H1 (cell line): ENCODE data around the gene TSPOAP1. TPM values are rescaled to one million over a fixed set of nuclear protein-coding genes. Genes with fewer than 3 reads are reported as not detected.

ENCODE experiments used
- CTCF ChIA-PET: fragments of 300-600 bp; sonication (Branson Sonifier 250); formaldehyde crosslinking; loops from one replicate; lab custom pipeline; 2021; ENCODE audit not compliant: partially characterized antibody; lab: Charles Lee
- POLR2A ChIA-PET: fragments of 300-600 bp; sonication (Branson Sonifier 250); formaldehyde crosslinking; loops from one replicate; lab custom pipeline; 2021; ENCODE audit warnings: inconsistent platforms; ENCODE audit not compliant: partially characterized antibody; lab: Charles Lee
- DNase-seq, 2 experiments: peaks; one replicate each; pipeline versions ENCODE4 v3.0.0 to v3.0.0-alpha.2; 2010 to 2022; ENCODE audit warnings: low spot score in 2 of 2, low read depth in 1 of 2, mixed read lengths in 1 of 2
- FAIRE-seq: peaks from 2 replicates; lab custom pipeline; 2011; peaks lifted over from hg19 to GRCh38; lab: Jason Lieb, UNC
- H2AFZ ChIP-seq: 2 replicates; pipeline ENCODE4 v1.8.1; 2012; ENCODE audit warnings: low read length, inconsistent platforms
- H2AK5ac ChIP-seq: 2 replicates; pipeline ENCODE4 v1.6.1; 2013; ENCODE audit warnings: low read depth, low read length
- H2BK120ac ChIP-seq: replicated peaks from 2 replicates; pipeline ENCODE3; 2013; ENCODE audit warnings: low read depth, low read length, inconsistent platforms
- H2BK12ac ChIP-seq: 2 replicates; pipeline ENCODE4 v1.6.1; 2013; ENCODE audit warnings: low read depth, low read length
- H2BK15ac ChIP-seq: 2 replicates; pipeline ENCODE4 v1.6.1; 2013; ENCODE audit warnings: low read length
- H2BK20ac ChIP-seq: 2 replicates; pipeline ENCODE4 v1.6.1; 2013; ENCODE audit warnings: low read length
- H2BK5ac ChIP-seq: 2 replicates; pipeline ENCODE4 v1.6.1; 2013; ENCODE audit warnings: low read depth, low read length
- H3K14ac ChIP-seq: 2 replicates; pipeline ENCODE4 v1.6.1; 2013; ENCODE audit warnings: inconsistent platforms; ENCODE audit not compliant: insufficient read length
- H3K18ac ChIP-seq: 2 replicates; pipeline ENCODE4 v1.6.1; 2013; ENCODE audit warnings: low read length; ENCODE audit errors: extremely low read depth
- H3K23ac ChIP-seq: 2 replicates; pipeline ENCODE4 v1.6.1; 2013; ENCODE audit warnings: inconsistent platforms; ENCODE audit not compliant: insufficient read length
- H3K23me2 ChIP-seq: 2 replicates; pipeline ENCODE4 v1.6.1; 2013; ENCODE audit warnings: low read depth, low read length
- H3K27ac ChIP-seq: 2 replicates; pipeline ENCODE4 v1.6.1; 2011; ENCODE audit warnings: low read depth, low read length, inconsistent platforms
- H3K27me3 ChIP-seq, 4 experiments: replicated peaks in 1 of 4; 1 replicate in 1 of 4; 2 replicates in 3 of 4; pipeline versions ENCODE4 v1.6.1 to v1.8.1; 2011 to 2013; ENCODE audit warnings: low read length in 3 of 4, mild to moderate bottlenecking in 3 of 4, inconsistent platforms in 2 of 4, mixed read lengths in 2 of 4, moderate library complexity in 1 of 4; ENCODE audit not compliant: control insufficient read depth in 3 of 4, insufficient read depth in 3 of 4; ENCODE audit errors: extremely low read depth in 1 of 4
- H3K36me3 ChIP-seq, 4 experiments: 2 replicates each; pipeline versions ENCODE4 v1.6.1 to v1.8.1; 2011 to 2013; ENCODE audit warnings: mild to moderate bottlenecking in 4 of 4, low read length in 3 of 4, moderate library complexity in 2 of 4, control low read depth in 1 of 4, inconsistent platforms in 1 of 4; ENCODE audit not compliant: insufficient read depth in 4 of 4, control insufficient read depth in 2 of 4
- H3K4ac ChIP-seq: replicated peaks from 2 replicates; pipeline ENCODE3; 2013; ENCODE audit warnings: low read length, low read depth, mixed read lengths, inconsistent platforms; ENCODE audit not compliant: insufficient read length
- H3K4me1 ChIP-seq, 4 experiments: replicated peaks in 1 of 4; 1 replicate in 1 of 4; 2 replicates in 3 of 4; pipeline versions ENCODE4 v1.6.1 to v1.8.1; 2011 to 2013; ENCODE audit warnings: low read length in 3 of 4, inconsistent platforms in 2 of 4, mixed read lengths in 1 of 4; ENCODE audit not compliant: insufficient read depth in 4 of 4, control insufficient read depth in 3 of 4
- H3K4me2 ChIP-seq, 2 experiments: 2 replicates each; pipeline versions ENCODE4 v1.6.1 to v1.8.1; 2011 to 2013; ENCODE audit warnings: low read depth in 2 of 2, low read length in 2 of 2, control low read depth in 1 of 2, inconsistent platforms in 1 of 2, mild to moderate bottlenecking in 1 of 2; ENCODE audit not compliant: insufficient read depth in 1 of 2
- H3K4me3 ChIP-seq, 4 experiments: fragments of 200-600, 300-600 bp in 1 of 4; sonication (generic), shearing (Covaris generic), sonication (Bioruptor Twin) in 1 of 4; 2 replicates each; pipeline versions ENCODE4 v1.5.1 to v1.8.1; 2011 to 2016; ENCODE audit warnings: low read length in 4 of 4, low read depth in 3 of 4, control low read depth in 2 of 4, inconsistent platforms in 2 of 4, mild to moderate bottlenecking in 2 of 4, mixed read lengths in 1 of 4, moderate library complexity in 1 of 4; ENCODE audit not compliant: insufficient read depth in 2 of 4; ENCODE audit errors: extremely low read depth in 1 of 4
- H3K56ac ChIP-seq: replicated peaks from 2 replicates; pipeline ENCODE3; 2013; ENCODE audit warnings: low read depth, mild to moderate bottlenecking, mixed read lengths, low read length, inconsistent platforms; ENCODE audit not compliant: insufficient read length
- H3K79me1 ChIP-seq: 2 replicates; pipeline ENCODE4 v1.6.1; 2013; ENCODE audit warnings: low read depth, low read length, control low read depth
- H3K79me2 ChIP-seq, 2 experiments: 2 replicates each; pipeline versions ENCODE4 v1.6.1 to v1.8.1; 2012 to 2013; ENCODE audit warnings: low read length in 2 of 2, mild to moderate bottlenecking in 2 of 2, inconsistent platforms in 1 of 2; ENCODE audit not compliant: insufficient read depth in 2 of 2, control insufficient read depth in 1 of 2
- H3K9ac ChIP-seq, 4 experiments: replicated peaks in 1 of 4; 1 replicate in 1 of 4; 2 replicates in 3 of 4; pipeline versions ENCODE4 v1.6.1 to v1.8.1; 2011 to 2013; ENCODE audit warnings: low read depth in 3 of 4, low read length in 3 of 4, control low read depth in 2 of 4, mild to moderate bottlenecking in 2 of 4, moderate library complexity in 2 of 4, inconsistent platforms in 1 of 4; ENCODE audit errors: extremely low read depth in 1 of 4
- H3K9me3 ChIP-seq, 2 experiments: 2 replicates each; pipeline versions ENCODE4 v1.6.1 to v1.8.1; 2012 to 2013; ENCODE audit warnings: mild to moderate bottlenecking in 2 of 2, moderate library complexity in 2 of 2, control low read depth in 1 of 2, inconsistent platforms in 1 of 2, low read depth in 1 of 2, low read length in 1 of 2, mixed read lengths in 1 of 2; ENCODE audit not compliant: insufficient read depth in 2 of 2
- H4K20me1 ChIP-seq, 2 experiments: replicated peaks in 1 of 2; 2 replicates each; pipeline versions ENCODE3 to v1.8.1; 2011 to 2013; ENCODE audit warnings: inconsistent platforms in 2 of 2, low read length in 2 of 2, mild to moderate bottlenecking in 1 of 2; ENCODE audit not compliant: insufficient read depth in 2 of 2, control insufficient read depth in 1 of 2
- H4K5ac ChIP-seq: 2 replicates; pipeline ENCODE4 v1.6.1; 2013; ENCODE audit warnings: low read length, low read depth, mixed read lengths, inconsistent platforms; ENCODE audit not compliant: insufficient read length
- H4K8ac ChIP-seq: 2 replicates; pipeline ENCODE4 v1.8.0; 2013; ENCODE audit warnings: mild to moderate bottlenecking, moderate library complexity, low read length, inconsistent platforms; ENCODE audit not compliant: insufficient read depth; ENCODE audit errors: extremely low read depth
- H4K91ac ChIP-seq: replicated peaks from 2 replicates; pipeline ENCODE3; 2013; ENCODE audit warnings: low read length, mixed read lengths, inconsistent platforms; ENCODE audit not compliant: insufficient read length
- ASH2L ChIP-seq: fragments of 200-600, 300-600 bp; sonication (generic); IDR thresholded peaks from one replicate; pipeline ENCODE4 v1.7.1; 2017; ENCODE audit warnings: low read length
- CTCF ChIP-seq, 3 experiments: IDR thresholded peaks; 1 replicate in 2 of 3; 2 replicates in 1 of 3; pipeline versions ENCODE4 v1.5.1 to v1.6.1; 2011; ENCODE audit warnings: low read length in 3 of 3, mild to moderate bottlenecking in 3 of 3, inconsistent platforms in 2 of 3, low read depth in 1 of 3, moderate library complexity in 1 of 3; ENCODE audit not compliant: insufficient read depth in 1 of 3; ENCODE audit errors: control extremely low read depth in 1 of 3
- KDM1A ChIP-seq: fragments of 200-600, 300-600 bp; sonication (generic); IDR thresholded peaks from 2 replicates; pipeline ENCODE4 v1.7.1; 2016; ENCODE audit warnings: mild to moderate bottlenecking, low read length, borderline replicate concordance
- POLR2AphosphoS5 ChIP-seq: IDR thresholded peaks from 2 replicates; pipeline ENCODE4 v1.6.1; 2011; ENCODE audit warnings: low read depth, low read length
- RAD21 ChIP-seq, 2 experiments: IDR thresholded peaks in 1 of 2; conservative IDR thresholded peaks in 1 of 2; 2 replicates each; pipeline ENCODE4 v1.6.1; 2011; ENCODE audit warnings: low read depth in 2 of 2, low read length in 2 of 2, improper control_type of control experiment in 1 of 2, inconsistent platforms in 1 of 2, mild to moderate bottlenecking in 1 of 2, moderate library complexity in 1 of 2
- SAP30 ChIP-seq: fragments of 300-600 bp; sonication (generic); IDR thresholded peaks from 2 replicates; pipeline ENCODE4 v1.7.1; 2012; ENCODE audit warnings: low read length, moderate library complexity, mild to moderate bottlenecking, inconsistent platforms; ENCODE audit not compliant: insufficient read depth, insufficient replicate concordance
- SP2 ChIP-seq: IDR thresholded peaks from 2 replicates; pipeline ENCODE4 v1.6.1; 2012; ENCODE audit warnings: mild to moderate bottlenecking, low read length, inconsistent platforms
- WGBS, 2 experiments: shearing (Covaris generic) in 1 of 2; methylation state at CpG; one replicate each; pipeline versions ENCODE4 v1.1.6 to v1.1.7; 2013 to 2015; ENCODE audit warnings: low lambda C conversion rate in 2 of 2, mixed read lengths in 2 of 2, inconsistent platforms in 1 of 2, low coverage in 1 of 2, missing lambda C conversion rate in 1 of 2; ENCODE audit not compliant: insufficient replicate concordance in 2 of 2, insufficient coverage in 1 of 2, insufficient read length in 1 of 2; ENCODE audit errors: extremely low coverage in 1 of 2, missing lambda C conversion rate in 1 of 2; 5-methylcytosine and 5-hydroxymethylcytosine counted together
- polyA plus RNA-seq, 7 experiments: library from polyadenylated mRNA; depleted of rRNA in 3 of 7; stranded (reverse) in 5 of 7; unstranded in 2 of 7; fragments of >200 nt in 5 of 7; fragments of 200-250 nt in 2 of 7; gene quantifications; 1 replicate in 5 of 7; 2 replicates in 1 of 7; 4 replicates in 1 of 7; pipeline versions ENCODE4 v1.2.1 to v1.2.3, GENCODE V29; 2011 to 2013; ENCODE audit warnings: missing spikeins in 2 of 7, mixed read lengths in 2 of 7
- total RNA-seq: library from RNA; stranded (reverse); fragmentation: NEBNext Ultra II Directional; extraction: Animal tissue kit (Norgen Biotek cat#: 25700); gene quantifications from 2 replicates; pipeline ENCODE4 v1.2.1, GENCODE V29; 2021

Gene TSPOAP1
- total and polyA plus RNA-seq, 2 of the 8 experiments (the other 6 are each of a cell fraction or from before 2014, with no cell fraction given), result 7.6 to 9.2 TPM

GRCh38 chr17:58329035-58329809, 627 bp upstream of the TSPOAP1 start:
- H2BK15ac ChIP-seq, result peak overlapping the region; percentile 96; the same call in 1 of the 2 replicates
- no peaks in the 10 kb centered on the region for H3K36me3 ChIP-seq
- H2AFZ ChIP-seq, result no peak overlapping the region
- no peak overlapping the region for H3K56ac ChIP-seq
- H3K79me1 ChIP-seq, result no peaks in the 10 kb centered on the region
- H2BK5ac ChIP-seq, result no peak overlapping the region
- H4K5ac ChIP-seq, result peak overlapping the region; percentile 41
- H4K20me1 ChIP-seq, result peaks cover 0 to 2% of the 10 kb centered on the region in 2 experiments
- peak overlapping the region; percentile 81; the same call in 1 of the 2 replicates for H3K18ac ChIP-seq
- H3K23me2 ChIP-seq, result peaks cover 8% of the 10 kb centered on the region
- H2AK5ac ChIP-seq, result no peak overlapping the region
- no peak overlapping the region for H3K4ac ChIP-seq
- 0 out of 2 replicates have a peak overlapping the region, but pooled peaks have one; percentile 82 for H2BK20ac ChIP-seq
- TF ChIP-seq KDM1A (peak; percentile 39; the same call in 1 of the 2 replicates), CTCF (IDR thresholded peaks at IDR 0.05; ENCODE audit: control extremely low read depth in 1 of 3, insufficient read depth in 1 of 3, low read depth in 1 of 3, low read length in 3 of 3) (peak; percentile 48 to 61 (median 55); a peak in 3 of 4 replicates), SP2 (no peak), ASH2L (peak; percentile 17), SAP30 (peak; percentile 78), RAD21 (IDR thresholded peaks at IDR 0.05 in 1 of 2, conservative IDR thresholded peaks at IDR 0.05 in 1 of 2; ENCODE audit: low read depth in 2 of 2, low read length in 2 of 2) (peak; percentile 44 to 62), POLR2AphosphoS5 (no peak)
- TF ChIP-seq, all 59 proteins: peak for 5
- H3K4me3 ChIP-seq, result peak overlapping the region in 3 of 4 experiments; percentile 7 to 40 (median 21); a peak in 4 of 8 replicates
- H3K14ac ChIP-seq, result no peak overlapping the region
- no peak overlapping the region for H4K91ac ChIP-seq
- H3K9ac ChIP-seq, result no peak overlapping the region; a peak in 1 of 7 replicates
- no peak for FAIRE-seq
- ChIA-PET CTCF (interaction anchor here (1.9 to 21.9 kb wide), 2 partner anchors 10 to 24 kb away, joined by 7 to 384 read pairs; no protein-coding TSS in a partner anchor), POLR2A (no interaction called here)
- H4K8ac ChIP-seq, result no peak overlapping the region; the same call in 1 of the 2 replicates
- H3K79me2 ChIP-seq, result no peaks in the 10 kb centered on the region
- H3K9me3 ChIP-seq, result no peaks in the 10 kb centered on the region
- no peak overlapping the region for H3K27ac ChIP-seq
- H3K4me2 ChIP-seq, result peak overlapping the region; percentile 62 to 72
- no peak overlapping the region for H2BK120ac ChIP-seq
- 58% methylated on average over 16 of the region's 16 CpGs; no CpG with 5 or more reads in 1 of the 2 experiments for WGBS, 2 experiments
- peak overlapping the region; percentile 90; the same call in 1 of the 2 replicates for H2BK12ac ChIP-seq
- peak in 1 of 2 experiments; percentile 69 for DNase-seq
- peaks cover 0 to 37% (median 26%) of the 10 kb centered on the region in 4 experiments; a peak in 6 of 7 replicates for H3K4me1 ChIP-seq
- no peak overlapping the region for H3K23ac ChIP-seq
- peaks cover 0 to 7% (median 3%) of the 10 kb centered on the region in 4 experiments; a peak in 4 of 7 replicates for H3K27me3 ChIP-seq
